HG02623 (cell line): ENCODE measurements around the gene TRDN.
"Not testable (repeated sequence)": the region's sequence is repeated elsewhere in the genome, so short reads cannot be mapped to it uniquely, and the experiment has no call there.

ENCODE experiments used
- ATAC-seq: cut with Tn5 transposase; IDR thresholded peaks from one replicate; pipeline ENCODE4 v1.9.1; 2021; ENCODE audit warnings: moderate library complexity; ENCODE audit not compliant: unreplicated experiment

Gene TRDN

DNA sequence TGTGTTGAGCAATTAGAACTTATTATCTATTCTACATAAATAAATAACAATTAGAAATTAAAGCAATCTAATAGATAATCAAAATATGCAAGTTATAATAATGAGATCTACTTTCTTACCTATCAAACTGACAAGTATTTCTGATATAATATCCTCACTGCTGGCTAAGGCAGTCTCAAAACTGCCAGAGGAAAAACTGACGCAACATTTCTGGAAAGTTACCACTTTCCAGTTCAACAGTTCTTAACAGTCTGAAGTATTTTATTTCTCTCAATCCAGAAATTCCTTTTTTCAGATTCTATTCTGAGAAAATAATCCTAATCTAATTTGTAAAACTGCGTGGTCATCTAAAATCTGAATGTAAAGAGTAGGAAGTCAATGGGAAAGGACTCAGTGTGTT lies 121.0 kb downstream of the TRDN start:
- no peak for ATAC-seq

DNA sequence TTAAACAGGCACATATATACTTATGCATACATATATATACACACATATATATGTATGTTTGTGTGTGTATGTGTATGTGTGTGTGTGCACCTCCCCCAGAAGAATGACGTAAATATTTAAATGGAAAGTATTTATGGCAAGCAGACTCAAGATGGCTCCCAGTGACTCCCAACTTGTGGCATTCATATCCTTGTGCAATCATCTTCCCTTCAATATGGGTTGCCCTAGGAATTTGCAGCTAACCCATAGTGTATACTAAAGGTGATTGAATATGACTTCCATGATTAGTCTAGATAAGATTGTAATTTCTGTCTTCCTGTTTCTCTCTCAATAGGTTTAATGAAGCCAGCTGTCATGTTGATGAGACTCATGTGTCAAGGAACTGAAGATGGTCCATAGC lies 127.6 kb downstream of the TRDN start:
- ATAC-seq: no peak

DNA sequence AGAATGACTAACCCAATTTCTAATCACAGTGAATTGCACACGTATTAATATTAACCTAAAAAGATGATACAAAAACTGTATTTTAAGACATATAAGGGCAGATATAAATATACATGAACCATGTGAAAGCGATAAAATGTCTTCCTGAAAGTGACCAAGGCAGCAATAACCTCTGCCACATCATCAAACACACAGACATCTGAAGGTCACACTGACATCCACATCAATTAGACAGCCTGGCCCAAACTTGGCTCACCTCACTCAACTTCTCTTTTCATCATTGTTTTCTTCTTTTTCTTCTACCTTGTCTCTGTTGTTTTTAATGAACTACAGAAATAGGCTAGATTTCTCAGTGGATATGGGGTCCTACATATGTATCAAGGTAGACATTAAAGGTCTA lies 128.5 kb downstream of the TRDN start:
- ATAC-seq: no peak

DNA sequence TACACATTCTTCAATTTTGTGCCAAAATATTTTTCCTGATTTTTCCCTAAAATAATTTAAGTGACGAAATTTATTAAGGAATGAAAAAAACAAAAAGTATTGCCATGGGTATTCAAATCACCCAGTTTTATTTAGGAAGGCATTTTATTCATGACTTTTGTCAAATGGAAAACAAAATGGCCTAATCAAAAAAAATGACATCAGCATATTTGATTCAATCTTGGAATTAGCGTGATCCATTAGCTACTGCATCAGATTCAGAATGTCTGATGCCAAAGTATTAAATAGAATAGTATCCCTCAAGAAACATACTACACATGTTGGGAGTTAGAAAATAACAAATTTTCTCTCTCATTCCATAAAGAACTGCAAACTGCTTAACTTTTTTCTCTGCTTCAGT lies 129.2 kb downstream of the TRDN start:
- ATAC-seq: no peak

DNA sequence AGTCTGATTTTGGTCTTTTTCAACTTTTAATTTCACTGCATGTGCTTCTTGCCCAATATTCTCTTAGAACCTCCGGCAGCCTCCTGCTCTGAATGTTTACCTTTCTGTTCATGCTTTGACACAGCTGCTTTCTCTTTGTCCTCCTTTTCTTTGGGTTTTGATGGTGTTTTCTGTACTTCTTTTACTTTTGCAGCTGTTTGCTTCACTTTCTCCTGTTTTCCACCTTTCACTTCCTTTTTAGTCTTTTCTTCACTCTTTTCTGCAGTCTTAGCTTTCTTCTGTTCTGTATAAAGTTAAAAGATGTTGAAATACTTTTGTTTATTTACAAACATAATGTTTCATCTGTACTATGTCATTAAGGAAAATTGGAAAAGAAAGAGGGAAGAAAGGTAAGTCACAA lies 133.1 kb downstream of the TRDN start:
- ATAC-seq: no peak

DNA sequence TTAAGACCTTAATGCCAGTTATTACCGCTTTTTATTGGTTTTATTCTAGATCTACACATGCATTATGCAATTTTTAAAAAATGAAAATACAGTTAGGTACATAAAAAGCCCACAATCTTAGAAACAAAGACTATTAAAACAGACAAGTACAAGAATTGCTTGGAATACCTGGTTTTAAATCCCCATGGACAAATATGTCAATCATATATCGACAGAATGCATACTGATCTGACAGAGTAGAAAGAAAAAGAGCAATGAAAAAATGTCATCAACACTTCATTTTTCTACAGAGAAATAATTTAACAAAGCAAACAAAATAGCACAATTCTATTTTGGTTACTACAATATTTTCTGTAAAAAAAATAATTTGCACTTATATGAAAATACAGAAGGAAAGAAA lies 139.7 kb downstream of the TRDN start:
- ATAC-seq: no peak

DNA sequence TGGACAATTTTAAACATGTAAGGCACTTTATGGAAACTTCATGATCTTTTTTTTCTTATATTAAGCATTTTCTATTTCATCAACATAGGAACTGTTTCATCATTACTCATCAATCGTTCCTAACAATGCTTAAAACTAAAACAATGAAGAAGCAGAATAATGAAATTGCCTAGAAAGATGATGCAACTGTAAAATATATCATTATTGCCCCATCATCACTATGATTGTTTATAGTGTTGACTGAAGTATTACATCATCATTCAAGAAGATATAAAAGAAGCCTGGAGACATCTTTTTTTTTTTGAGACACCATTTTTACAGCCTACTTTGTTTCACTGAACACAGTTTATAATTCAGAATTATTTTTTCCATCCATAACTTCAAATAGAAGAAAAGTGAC lies 147.2 kb downstream of the TRDN start:
- ATAC-seq: no peak

DNA sequence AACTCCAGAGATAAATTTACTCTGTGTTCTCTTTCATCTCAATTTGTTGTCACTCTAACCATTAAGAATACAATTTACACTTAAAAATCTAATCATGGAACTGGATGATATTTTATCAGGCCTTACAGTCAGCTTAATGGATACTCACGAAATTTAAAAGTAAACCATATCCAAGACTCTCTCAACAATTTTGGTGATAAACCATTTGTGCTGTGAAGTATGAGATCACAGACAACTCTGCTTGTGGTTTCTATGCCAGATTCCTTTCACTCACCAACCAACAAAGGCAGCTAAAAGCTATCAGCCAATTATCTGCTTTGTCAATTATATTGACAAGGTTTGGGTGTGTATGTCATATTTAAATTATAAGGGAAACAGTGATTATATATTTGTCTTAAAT lies 155.8 kb downstream of the TRDN start:
- no peak for ATAC-seq

DNA sequence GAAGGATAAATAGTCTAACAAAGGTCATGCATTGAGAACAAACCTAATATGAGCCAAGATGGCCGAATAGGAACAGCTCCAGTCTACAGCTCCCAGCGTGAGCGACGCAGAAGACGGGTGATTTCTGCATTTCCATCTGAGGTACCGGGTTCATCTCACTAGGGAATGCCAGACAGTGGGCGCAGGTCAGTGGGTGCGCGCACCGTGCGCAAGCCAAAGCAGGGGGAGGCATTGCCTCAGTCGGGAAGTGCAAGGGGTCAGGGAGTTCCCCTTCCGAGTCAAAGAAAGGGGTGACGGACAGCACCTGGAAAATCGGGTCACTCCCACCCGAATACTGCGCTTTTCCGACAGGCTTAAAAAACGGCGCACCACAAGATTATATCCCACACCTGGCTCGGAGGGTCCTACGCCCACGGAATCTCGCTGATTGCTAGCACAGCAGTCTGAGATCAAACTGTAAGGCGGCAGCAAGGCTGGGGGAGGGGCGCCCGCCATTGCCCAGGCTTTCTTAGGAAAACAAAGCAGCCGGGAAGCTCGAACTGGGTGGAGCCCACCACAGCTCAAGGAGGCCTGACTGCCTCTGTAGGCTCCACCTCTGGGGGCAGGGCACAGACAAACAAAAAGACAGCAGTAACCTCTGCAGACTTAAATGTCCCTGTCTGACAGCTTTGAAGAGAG lies 164.6 kb downstream of the TRDN start:
- ATAC-seq: not testable (repeated sequence)

DNA sequence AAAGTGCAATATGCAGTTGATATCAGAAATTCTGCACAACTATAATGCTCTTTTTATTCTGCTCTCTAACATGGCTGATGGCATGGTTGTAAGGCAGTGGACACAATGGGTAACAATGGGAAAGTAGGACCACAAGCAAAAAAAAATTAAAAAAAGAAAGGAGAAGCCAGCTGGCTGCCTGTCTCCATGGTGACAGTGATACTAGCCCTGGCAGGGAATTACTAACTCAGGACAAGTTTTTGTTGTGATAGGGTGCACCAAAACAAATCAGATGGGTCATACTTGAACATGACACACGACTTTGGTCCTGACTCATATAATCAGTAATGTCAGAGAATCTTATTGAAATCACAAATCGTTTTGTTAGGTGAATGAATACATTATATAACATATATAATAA lies 169.4 kb downstream of the TRDN start:
- no peak for ATAC-seq

DNA sequence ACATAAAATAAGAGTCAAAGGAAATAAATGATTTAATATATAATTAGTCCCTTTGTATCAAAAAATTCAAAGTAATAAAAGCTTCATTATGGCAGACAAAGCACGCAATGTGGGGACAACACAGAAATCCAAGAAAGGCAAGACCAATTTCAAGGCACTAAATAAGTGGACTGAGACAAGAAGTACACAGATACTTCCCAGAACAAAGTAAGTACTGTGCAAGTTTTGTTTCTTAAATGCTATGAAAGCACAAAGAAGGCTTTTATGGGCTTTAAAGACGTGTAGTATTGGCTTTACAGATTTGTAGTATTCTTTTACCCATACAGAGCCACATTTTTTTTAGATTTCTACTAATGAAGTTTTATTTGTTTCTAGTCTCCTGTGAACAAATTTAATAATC lies 174.6 kb downstream of the TRDN start:
- ATAC-seq: no peak

DNA sequence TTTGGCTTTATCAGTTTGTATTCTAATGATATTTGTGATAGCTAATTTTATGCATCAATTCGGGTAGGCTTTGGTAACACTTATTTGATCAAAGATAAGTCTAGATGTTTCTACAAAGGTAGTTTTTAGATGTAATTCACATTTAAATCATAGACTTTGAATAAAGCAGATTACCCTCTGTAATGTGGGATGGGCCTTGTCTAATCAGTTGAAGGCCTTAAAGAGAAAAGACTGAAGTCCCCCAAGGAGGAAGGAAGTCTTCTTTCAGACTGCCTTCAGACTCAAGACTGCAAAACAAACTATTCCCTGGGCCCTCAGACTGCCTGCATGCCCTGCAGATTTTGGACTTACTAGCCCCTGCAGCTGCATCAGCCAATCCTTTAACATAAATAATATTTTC lies 178.5 kb downstream of the TRDN start:
- no peak for ATAC-seq

DNA sequence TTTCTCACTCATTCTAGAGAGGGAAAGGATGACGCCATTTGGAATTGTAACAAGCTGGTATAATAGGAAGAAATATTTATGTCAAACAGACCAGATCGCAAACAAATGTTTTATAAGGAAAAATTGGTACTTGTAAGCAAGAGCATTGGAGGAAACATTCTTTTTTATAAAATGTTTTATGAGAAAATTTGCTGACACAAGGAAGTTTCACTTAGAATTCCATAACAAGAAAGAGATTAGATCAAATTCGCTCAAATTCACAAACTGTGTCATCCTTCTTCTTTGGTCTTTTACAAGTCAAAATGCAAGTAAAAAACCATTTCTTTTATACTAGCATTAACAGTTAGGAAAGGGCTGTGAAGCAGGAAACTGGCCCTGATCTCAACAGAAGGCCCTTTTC lies 179.9 kb downstream of the TRDN start:
- no peak for ATAC-seq

DNA sequence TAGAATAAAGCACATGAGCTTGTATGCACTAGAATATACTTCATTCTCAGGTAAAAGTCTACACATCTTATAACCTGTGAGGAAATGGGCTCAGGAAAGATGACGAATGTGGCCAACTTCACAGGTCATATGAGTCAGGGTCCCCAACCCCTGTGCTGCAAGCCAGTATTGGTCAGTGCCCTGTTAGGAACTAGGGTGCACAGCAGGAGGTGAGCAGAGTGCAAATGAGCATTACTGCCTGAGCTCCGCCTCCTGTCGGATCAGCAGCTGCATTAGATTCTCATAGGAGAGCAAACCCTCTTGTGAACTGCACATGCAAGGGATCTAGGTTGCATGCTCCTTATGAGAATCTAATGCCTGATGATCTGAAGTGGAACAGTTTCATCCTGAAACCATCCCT lies 182.3 kb downstream of the TRDN start:
- no peak for ATAC-seq

DNA sequence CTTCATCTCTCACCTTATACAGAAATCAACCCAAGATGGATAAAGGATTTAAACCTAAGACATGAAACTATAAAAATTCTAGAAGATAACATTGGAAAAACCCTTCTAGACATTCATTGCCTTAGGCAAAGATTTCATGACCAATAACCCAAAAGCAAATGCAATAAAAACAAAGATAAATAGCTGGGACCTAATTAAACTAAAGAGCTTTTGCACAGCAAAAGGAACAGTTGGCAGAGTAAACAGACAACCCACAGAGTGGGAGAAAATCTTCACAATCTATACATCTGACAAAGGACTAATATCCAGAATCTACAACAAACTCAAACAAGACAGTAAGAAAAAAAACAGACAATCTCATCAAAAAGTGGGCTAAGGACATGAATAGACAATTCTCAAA lies 183.7 kb downstream of the TRDN start:
- not testable (repeated sequence) for ATAC-seq

DNA sequence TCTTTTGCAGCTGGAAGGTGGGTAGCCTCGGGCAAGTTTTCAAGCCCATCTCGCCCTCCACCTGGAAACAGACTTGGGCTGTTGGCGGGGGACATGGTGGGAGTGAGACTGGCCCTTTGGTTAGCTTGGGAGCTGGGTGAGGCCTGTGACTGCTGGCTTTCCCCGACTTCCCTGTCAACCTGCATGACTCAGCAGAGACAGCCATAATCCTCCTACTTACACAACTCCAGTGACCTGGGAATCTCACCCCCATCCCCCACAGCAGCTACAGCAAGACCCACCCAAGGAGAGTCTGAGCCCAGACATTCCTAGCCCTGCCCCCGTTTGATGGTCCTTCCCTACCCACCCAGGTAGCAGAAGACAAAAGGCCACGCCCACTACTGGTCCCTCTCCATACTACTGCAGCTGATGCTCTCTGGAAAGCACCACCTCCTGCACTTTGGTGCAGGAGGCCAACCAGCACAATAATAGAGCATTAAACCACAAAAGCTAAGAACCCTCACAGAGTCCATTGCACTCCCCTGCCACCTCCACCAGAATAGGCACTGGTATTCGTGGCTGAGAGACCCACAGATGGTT lies 188.4 kb downstream of the TRDN start:
- ATAC-seq: no peak

DNA sequence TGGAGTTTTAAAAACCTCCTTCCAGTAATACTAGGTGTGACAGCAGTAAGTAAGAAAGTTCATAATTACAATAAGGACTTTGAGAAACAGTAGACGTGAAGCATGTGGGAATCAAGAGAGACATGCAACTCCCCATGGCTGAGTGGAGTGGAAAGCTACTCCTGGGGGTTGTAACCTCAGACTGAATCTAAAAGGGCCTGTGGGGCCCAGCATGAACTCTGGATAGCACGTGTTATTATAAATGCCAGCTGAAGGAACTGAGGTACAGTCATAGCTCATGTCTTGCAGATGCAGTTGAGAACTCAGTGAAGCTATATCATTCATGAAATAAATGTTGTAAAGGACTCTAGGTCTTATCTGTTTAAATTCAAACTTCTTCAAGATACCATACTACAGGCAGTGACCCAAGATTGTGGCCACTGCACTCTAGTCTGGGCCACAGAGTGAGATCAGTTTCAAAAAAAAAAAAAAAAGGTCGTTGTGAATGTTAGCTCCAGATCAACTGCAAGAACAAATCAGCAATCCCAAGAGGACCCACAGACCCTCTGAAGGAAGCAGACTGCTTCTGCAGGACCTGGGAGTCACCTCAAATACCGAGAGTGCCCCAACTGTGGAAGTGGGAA lies 189.3 kb downstream of the TRDN start:
- ATAC-seq: no peak

DNA sequence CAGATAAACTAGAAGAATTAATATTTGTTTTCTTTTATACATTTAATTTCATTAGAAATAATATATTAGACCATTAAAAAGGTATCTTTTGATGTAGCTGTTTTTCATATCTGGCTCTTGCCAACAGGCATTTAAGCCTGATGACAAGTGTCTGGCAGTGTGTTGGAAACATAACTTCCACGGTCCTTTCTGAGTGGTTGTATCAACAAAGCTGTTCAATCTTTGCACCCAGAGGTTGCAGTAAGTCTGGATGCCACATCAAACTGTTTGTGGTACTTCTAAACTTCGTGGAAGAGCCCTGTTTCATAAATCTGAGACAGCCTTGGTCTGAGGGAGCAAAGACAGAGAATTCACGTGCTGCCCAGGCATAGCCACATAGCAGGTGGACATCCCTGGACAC lies 197.4 kb downstream of the TRDN start:
- ATAC-seq: no peak

DNA sequence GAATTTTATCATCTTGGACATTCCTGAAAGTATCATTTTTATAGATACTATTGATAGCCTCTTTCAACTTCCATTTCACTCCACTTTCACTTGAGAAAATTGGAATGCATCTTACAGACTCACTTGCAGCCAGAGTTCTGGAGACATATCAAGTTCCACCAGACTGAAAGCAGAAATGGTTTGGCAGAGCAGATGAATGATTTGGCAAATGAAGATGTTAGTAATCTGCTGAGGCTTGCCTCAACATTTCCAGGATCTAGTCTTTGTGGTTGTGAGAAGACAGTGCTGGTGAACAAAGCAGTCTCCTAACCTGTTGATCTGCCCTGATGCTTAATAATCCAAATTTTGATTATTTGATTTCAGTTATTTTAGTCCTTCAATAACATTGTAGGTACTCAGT lies 202.6 kb downstream of the TRDN start:
- no peak for ATAC-seq

DNA sequence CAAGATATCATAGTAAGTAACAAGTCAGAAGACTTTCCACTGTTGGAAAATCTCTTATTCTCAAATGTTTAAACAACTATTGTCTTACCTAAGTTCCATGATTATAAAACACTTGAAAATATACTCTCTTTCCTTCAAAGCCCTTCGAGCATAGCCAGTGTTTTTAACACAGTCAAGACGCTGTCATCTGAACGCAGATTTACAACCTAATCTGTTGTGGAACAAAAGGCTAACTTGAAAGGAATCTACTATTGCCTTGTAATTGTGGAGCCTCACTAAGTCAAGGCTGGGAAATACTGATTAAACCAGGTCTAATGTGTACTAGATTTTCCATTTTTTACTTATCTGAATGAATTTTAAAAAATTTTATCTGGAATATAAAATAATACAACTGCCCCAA lies 205.8 kb downstream of the TRDN start:
- no peak for ATAC-seq

DNA sequence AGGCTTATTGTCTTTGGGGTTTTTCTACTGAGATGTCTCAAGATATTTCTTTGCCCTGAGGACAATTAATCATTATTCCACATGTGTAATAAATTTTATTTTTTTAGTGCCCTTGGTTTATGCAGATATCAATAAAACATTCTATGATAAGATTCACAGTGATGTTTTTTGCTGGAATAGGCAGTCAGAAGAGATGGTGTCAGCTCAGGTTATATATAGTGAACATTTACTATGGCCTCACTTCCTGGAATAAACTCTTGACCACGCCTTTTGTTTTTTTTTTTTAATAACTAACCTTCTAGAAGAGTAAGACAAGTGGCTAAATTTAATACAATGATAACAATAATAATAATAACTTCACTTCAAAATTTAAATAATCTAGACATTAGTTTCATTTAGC lies 209.7 kb downstream of the TRDN start:
- no peak for ATAC-seq

DNA sequence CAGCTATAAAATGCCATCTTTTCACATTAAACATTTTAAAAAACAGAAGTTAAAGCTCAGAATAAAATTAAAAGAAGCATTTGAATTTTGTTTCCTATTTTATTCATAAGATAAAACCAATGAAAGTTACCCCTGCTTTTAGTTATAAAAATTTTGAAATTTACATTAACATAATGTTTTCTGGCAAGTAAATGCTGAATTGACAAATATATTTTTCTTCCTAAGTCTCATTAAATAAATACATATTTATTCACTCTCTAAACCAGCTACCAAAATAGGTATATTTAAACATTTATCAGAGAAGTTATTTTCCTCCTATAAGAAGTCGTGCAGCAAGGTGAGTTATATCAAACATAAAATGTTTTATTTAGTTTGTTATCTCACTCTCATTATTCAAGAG lies 213.6 kb downstream of the TRDN start:
- no peak for ATAC-seq

DNA sequence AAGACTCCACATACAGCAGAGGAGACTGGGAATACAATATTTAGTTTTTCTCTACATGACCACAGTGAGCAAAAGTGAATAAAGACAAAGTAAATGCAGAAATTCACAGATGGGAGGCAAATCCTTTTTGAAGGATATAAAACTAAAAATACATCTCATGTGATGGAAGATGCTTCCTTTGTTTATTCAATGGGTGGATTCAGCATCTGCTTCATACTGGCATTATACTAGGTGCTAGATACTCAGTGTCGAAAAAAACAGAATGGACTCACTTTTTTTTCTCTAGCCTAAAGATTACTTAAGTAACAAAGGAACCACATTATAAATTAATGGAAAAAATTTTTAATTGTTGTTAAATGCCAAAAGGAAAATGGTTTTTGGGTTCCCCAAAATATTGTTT lies 216.2 kb downstream of the TRDN start:
- no peak for ATAC-seq
